Measurements from ENCODE around the gene MCM3. TPM values are rescaled to one million over a fixed set of nuclear protein-coding genes. Genes with fewer than 3 reads are reported as not detected.

MCM3 gene
- total and polyA plus RNA-seq, 9 donors: 25.5 to 43.8 (median 37.1) TPM

- no peaks in the 10 kb centered on the region for H3K9me3 ChIP-seq
- H3K27me3 ChIP-seq: no peaks in the 10 kb centered on the region
- 74 to 87% (median 84%) methylated on average over 2 of the region's 2 CpGs for WGBS, 3 donors
- no peaks in the 10 kb centered on the region for H3K36me3 ChIP-seq
- H3K4me1 ChIP-seq (ENCODE audit: insufficient read depth): peaks cover 9% of the 10 kb centered on the region
- H3K4me3 ChIP-seq: no peak overlapping the region
- no peak overlapping the region for H3K27ac ChIP-seq
- no peak for DNase-seq
- no peak for TF ChIP-seq EP300 (IDR thresholded peaks at IDR 0.05)
- TF ChIP-seq POLR2A (IDR thresholded peaks at IDR 0.05): no peak
- no peak for TF ChIP-seq CTCF (IDR thresholded peaks at IDR 0.05)
- intact Hi-C loops (cut with DNase I): no loop called here
Observed at GRCh38 chr6:52328729-52329128, 44.2 kb upstream of the MCM3 start.

- TF ChIP-seq CTCF (IDR thresholded peaks at IDR 0.05): no peak
- no peak for TF ChIP-seq POLR2A (IDR thresholded peaks at IDR 0.05)
- no peak for TF ChIP-seq EP300 (IDR thresholded peaks at IDR 0.05)
- intact Hi-C loops (cut with DNase I): no loop called here
- no peaks in the 10 kb centered on the region for H3K9me3 ChIP-seq
- no peaks in the 10 kb centered on the region for H3K36me3 ChIP-seq
- DNase-seq: no peak
- no peak overlapping the region for H3K27ac ChIP-seq
- no peaks in the 10 kb centered on the region for H3K27me3 ChIP-seq
- H3K4me1 ChIP-seq (ENCODE audit: insufficient read depth): peaks cover 6% of the 10 kb centered on the region
- H3K4me3 ChIP-seq: no peak overlapping the region
- WGBS, 3 donors: 72 to 93% (median 85%) methylated on average over 2 of the region's 2 CpGs
Observed at GRCh38 chr6:52328303-52328662, 43.7 kb upstream of the MCM3 start.

- TF ChIP-seq CTCF (IDR thresholded peaks at IDR 0.05) (no peak), POLR2A (IDR thresholded peaks at IDR 0.05) (no peak), EP300 (IDR thresholded peaks at IDR 0.05) (no peak)
- H3K36me3 ChIP-seq: no peaks in the 10 kb centered on the region
- DNase-seq: no peak
- peak overlapping the region in 1 of 2 donors; percentile 38 for H3K27ac ChIP-seq
- intact Hi-C loops (cut with DNase I): no loop called here
- peaks cover 6% of the 10 kb centered on the region for H3K4me1 ChIP-seq (ENCODE audit: insufficient read depth)
- H3K27me3 ChIP-seq: no peaks in the 10 kb centered on the region
- 92 to 96% (median 93%) methylated on average over 3 of the region's 3 CpGs for WGBS, 3 donors
- H3K4me3 ChIP-seq: no peak overlapping the region
- H3K9me3 ChIP-seq: no peaks in the 10 kb centered on the region
Observed at GRCh38 chr6:52326540-52327364, 42.2 kb upstream of the MCM3 start.

GRCh38 chr6:52325695-52326471 is 41.3 kb upstream of the MCM3 start:
- Histone ChIP-seq H3K27ac (peak overlapping the region in 1 of 2 donors; percentile 38), H3K27me3 (no peaks in the 10 kb centered on the region), H3K36me3 (no peaks in the 10 kb centered on the region), H3K4me1 (ENCODE audit: insufficient read depth) (peaks cover 6% of the 10 kb centered on the region), H3K9me3 (no peaks in the 10 kb centered on the region), H3K4me3 (no peak overlapping the region)
- peak in 2 of 5 donors; percentile 47 to 52 for DNase-seq
- intact Hi-C loops (cut with DNase I): no loop called here
- WGBS, 3 donors: 49 to 51% (median 50%) methylated on average over 14 of the region's 14 CpGs
- TF ChIP-seq CTCF (IDR thresholded peaks at IDR 0.05) (no peak), POLR2A (IDR thresholded peaks at IDR 0.05) (no peak), EP300 (IDR thresholded peaks at IDR 0.05) (no peak)
